Gastrocnemius medialis (tissue), 4 donors: ENCODE data around the gene NGB.

Source experiments
- CTCF ChIP-seq, 5 experiments: fragments of 450-650 bp in 3 of 5; fragments of 200-600 bp in 2 of 5; sonication (generic) in 2 of 5; IDR thresholded peaks in 4 of 5; conservative IDR thresholded peaks in 1 of 5; 1 replicate in 4 of 5; 2 replicates in 1 of 5; pipeline ENCODE4 v1.5.1; 2016 to 2019; ENCODE audit warnings: antibody characterized with exemption in 5 of 5, mild to moderate bottlenecking in 3 of 5, moderate library complexity in 3 of 5
- POLR2A ChIP-seq, 2 donors: fragments of 450-650 bp; IDR thresholded peaks; one replicate each; pipeline ENCODE4 v1.6.1; 2017; ENCODE audit warnings: antibody characterized with exemption in 2 of 2, mild to moderate bottlenecking in 2 of 2, moderate library complexity in 2 of 2

DNA sequence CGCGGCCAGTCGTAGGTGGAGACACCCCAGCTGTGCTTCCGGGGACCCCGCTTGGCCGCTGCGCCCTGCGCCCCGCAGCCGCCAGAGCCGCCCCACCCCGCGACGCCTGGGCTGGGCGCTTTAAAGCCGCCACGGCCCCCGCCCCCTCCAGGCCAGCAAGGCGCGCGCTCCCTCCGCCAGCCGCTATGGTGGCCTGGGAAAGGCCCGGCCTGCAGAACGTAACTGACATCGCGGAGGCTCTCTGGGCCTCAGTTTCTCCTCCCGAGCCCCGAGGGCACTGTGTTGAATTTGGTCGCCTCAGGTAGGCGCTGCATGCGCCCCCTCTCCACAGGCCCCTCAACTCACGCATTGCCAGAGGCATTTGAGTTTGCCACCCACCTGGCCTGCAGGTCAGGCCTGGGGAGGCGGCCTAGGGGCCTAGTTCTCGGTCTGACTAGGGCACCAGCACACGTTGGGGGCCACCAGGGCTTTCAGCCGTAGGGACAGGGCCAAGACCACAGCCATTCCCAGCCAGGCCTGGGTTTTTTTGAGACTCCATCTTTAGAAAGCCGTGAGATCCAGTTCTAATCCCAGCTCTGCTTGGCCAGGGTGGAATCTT lies at the start of gene NGB:
- no peak for TF ChIP-seq CTCF (IDR thresholded peaks at IDR 0.05 in 4 of 5, conservative IDR thresholded peaks at IDR 0.05 in 1 of 5)
- no peak for TF ChIP-seq POLR2A (IDR thresholded peaks at IDR 0.05)
